ENCODE data around the gene MAP2. TPM values are rescaled to one million over a fixed set of nuclear protein-coding genes. Genes with fewer than 3 reads are reported as not detected.

The MAP2 gene
- total RNA-seq, 4 donors from 2014 or later, result 73.8 to 211 (median 122) TPM

- H3K27ac ChIP-seq, result no peak overlapping the region
- H3K27me3 ChIP-seq, result no peaks in the 10 kb centered on the region
- H3K4me3 ChIP-seq (replicated peaks in 1 of 3), result no peak overlapping the region
- no peaks in the 10 kb centered on the region for H3K36me3 ChIP-seq
- 78 to 84% methylated on average over 3 of the region's 3 CpGs for WGBS, 2 donors
- H3K4me1 ChIP-seq, result peaks cover 4 to 6% of the 10 kb centered on the region in 2 donors
- intact Hi-C loops (cut with DNase I), result no loop called here
- H3K9me3 ChIP-seq, result no peaks in the 10 kb centered on the region
- no peak for TF ChIP-seq POLR2A (IDR thresholded peaks at IDR 0.05)
- TF ChIP-seq, protein P1, sequence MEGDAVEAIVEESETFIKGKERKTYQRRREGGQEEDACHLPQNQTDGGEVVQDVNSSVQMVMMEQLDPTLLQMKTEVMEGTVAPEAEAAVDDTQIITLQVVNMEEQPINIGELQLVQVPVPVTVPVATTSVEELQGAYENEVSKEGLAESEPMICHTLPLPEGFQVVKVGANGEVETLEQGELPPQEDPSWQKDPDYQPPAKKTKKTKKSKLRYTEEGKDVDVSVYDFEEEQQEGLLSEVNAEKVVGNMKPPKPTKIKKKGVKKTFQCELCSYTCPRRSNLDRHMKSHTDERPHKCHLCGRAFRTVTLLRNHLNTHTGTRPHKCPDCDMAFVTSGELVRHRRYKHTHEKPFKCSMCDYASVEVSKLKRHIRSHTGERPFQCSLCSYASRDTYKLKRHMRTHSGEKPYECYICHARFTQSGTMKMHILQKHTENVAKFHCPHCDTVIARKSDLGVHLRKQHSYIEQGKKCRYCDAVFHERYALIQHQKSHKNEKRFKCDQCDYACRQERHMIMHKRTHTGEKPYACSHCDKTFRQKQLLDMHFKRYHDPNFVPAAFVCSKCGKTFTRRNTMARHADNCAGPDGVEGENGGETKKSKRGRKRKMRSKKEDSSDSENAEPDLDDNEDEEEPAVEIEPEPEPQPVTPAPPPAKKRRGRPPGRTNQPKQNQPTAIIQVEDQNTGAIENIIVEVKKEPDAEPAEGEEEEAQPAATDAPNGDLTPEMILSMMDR (IDR thresholded peaks at IDR 0.05), result no peak
- DNase-seq, result no peak
Measured at GRCh38 chr2:209431701-209432100, 7.9 kb downstream of the MAP2 start.

DNA sequence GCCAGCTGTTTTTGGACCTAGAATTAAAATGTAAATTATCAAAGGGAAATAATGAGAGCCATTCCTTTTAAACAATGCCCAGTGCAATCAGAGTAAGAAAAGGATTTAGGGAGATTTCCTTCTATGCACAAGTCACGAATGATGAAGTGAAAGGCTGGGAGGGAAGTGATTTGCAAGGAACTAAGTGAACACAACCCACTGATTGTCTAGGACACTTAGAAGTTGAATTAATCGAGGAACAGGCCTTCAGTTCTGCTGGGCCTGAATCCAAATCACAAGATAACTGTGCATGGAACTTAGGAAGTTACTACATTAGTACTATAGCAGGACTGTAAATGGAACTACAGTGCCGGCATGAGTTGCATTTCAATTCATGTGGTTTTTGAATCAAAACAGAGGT is 17.7 kb downstream of the MAP2 start:
- Histone ChIP-seq H3K9me3 (no peaks in the 10 kb centered on the region), H3K27me3 (no peaks in the 10 kb centered on the region), H3K4me1 (no peaks in the 10 kb centered on the region), H3K27ac (no peak overlapping the region), H3K4me3 (replicated peaks in 1 of 3) (no peak overlapping the region), H3K36me3 (no peaks in the 10 kb centered on the region)
- TF ChIP-seq POLR2A (IDR thresholded peaks at IDR 0.05), result no peak
- TF ChIP-seq, protein P1 (IDR thresholded peaks at IDR 0.05), result no peak
- 59 to 70% methylated on average over 3 of the region's 3 CpGs for WGBS, 2 donors
- intact Hi-C loops (cut with DNase I), result no loop called here
- DNase-seq, result no peak

GRCh38 chr2:209442939-209443338 is 19.1 kb downstream of the MAP2 start:
- H3K27ac ChIP-seq, result no peak overlapping the region
- H3K36me3 ChIP-seq, result no peaks in the 10 kb centered on the region
- H3K4me3 ChIP-seq (replicated peaks in 1 of 3), result no peak overlapping the region
- TF ChIP-seq, protein P1 (IDR thresholded peaks at IDR 0.05), result no peak
- no peak for TF ChIP-seq POLR2A (IDR thresholded peaks at IDR 0.05)
- DNase-seq, result no peak
- no peaks in the 10 kb centered on the region for H3K4me1 ChIP-seq
- no peaks in the 10 kb centered on the region for H3K27me3 ChIP-seq
- 81 to 84% methylated on average over 1 of the region's 1 CpG for WGBS, 2 donors
- intact Hi-C loops (cut with DNase I), result no loop called here
- H3K9me3 ChIP-seq, result no peaks in the 10 kb centered on the region

DNA sequence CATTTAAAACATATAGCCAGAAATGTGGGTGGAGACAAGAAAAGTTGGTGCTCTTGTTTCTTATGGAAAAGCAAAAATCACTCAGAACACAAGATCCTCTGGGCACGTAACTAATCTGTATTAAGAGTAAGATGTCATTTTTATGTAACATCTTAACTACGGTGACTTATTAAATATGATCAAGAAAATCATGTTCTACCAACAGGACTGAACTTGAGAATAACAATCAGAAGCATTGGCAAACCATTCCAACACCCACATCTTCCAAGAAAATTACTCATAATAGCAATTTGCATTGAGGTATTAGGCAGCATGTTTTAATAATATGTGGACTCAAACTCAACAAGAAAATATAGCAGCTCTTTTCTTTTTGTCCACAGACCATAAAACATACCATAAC is 21.6 kb downstream of the MAP2 start:
- no peaks in the 10 kb centered on the region for H3K27me3 ChIP-seq
- no peak overlapping the region for H3K4me3 ChIP-seq (replicated peaks in 1 of 3)
- H3K4me1 ChIP-seq, result no peaks in the 10 kb centered on the region
- no peaks in the 10 kb centered on the region for H3K36me3 ChIP-seq
- DNase-seq, result no peak
- intact Hi-C loops (cut with DNase I), result no loop called here
- H3K27ac ChIP-seq, result no peak overlapping the region
- no peak for TF ChIP-seq POLR2A (IDR thresholded peaks at IDR 0.05)
- TF ChIP-seq, protein P1 (IDR thresholded peaks at IDR 0.05), result no peak
- 92 to 98% methylated on average over 2 of the region's 2 CpGs for WGBS, 2 donors
- H3K9me3 ChIP-seq, result no peaks in the 10 kb centered on the region

DNA sequence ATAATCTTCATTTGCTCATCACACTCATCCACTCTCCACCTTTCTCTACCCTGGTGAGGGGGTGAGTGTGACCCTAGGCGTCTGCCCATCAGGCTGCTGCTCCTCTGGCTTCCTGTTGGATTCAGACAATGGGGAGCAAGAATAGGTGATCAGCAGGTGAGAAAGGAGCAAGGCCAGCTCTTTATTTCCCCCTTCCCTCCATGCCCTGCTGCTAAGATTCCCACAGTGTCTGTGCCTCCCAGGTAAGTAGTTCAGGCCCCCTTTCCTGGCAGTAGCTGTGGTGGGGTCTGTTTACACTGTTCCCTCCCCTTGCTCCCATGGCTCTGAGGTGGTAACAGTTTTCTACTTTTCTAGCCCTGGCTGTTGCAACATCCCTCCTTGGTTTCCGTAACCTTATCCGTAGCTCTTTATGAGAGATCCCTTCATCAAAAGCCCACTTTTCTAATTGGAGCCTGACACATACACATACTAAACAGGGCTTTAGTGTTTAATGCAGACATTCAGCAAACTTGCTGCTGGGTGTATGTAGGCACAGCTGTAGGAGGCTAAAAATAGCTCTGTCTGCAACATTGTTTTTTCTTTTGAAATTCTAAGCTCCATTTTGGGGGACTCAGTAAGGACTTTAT is 27.5 kb downstream of the MAP2 start:
- TF ChIP-seq POLR2A (IDR thresholded peaks at IDR 0.05), result no peak
- TF ChIP-seq, protein P1 (IDR thresholded peaks at IDR 0.05), result no peak
- no peak overlapping the region for H3K4me3 ChIP-seq (replicated peaks in 1 of 3)
- 93 to 94% methylated on average over 3 of the region's 3 CpGs for WGBS, 2 donors
- no peaks in the 10 kb centered on the region for H3K27me3 ChIP-seq
- H3K36me3 ChIP-seq, result no peaks in the 10 kb centered on the region
- H3K4me1 ChIP-seq, result no peaks in the 10 kb centered on the region
- intact Hi-C loops (cut with DNase I), result no loop called here
- no peak overlapping the region for H3K27ac ChIP-seq
- no peaks in the 10 kb centered on the region for H3K9me3 ChIP-seq
- DNase-seq, result no peak
